GM04504 (cell line): ENCODE data around the gene DBNDD2.

Experiments used
- DNase-seq: peaks from one replicate; pipeline ENCODE4 v3.0.0-alpha.2; 2012; ENCODE audit warnings: low read depth

Gene DBNDD2

GRCh38 chr20:45450097-45450818 lies 42.2 kb downstream of the DBNDD2 start:
- no peak for DNase-seq

- no peak for DNase-seq
Observed at GRCh38 chr20:45452238-45452637, 44.1 kb downstream of the DBNDD2 start.

GRCh38 chr20:45452772-45453691 lies 44.9 kb downstream of the DBNDD2 start:
- DNase-seq = no peak

- no peak for DNase-seq
Observed at GRCh38 chr20:45456632-45457031, 48.5 kb downstream of the DBNDD2 start.

GRCh38 chr20:45459606-45460005 lies 51.5 kb downstream of the DBNDD2 start:
- no peak for DNase-seq
